K562 (cell line): ENCODE results near the gene IL1RL1. TPM values are rescaled to one million over a fixed set of nuclear protein-coding genes. Genes with fewer than 3 reads are reported as not detected.

Experiments
- ASH1L ChIP-seq: fragments of 450-650 bp; IDR thresholded peaks from 2 replicates; pipeline ENCODE4 v1.6.1; 2018; ENCODE audit warnings: borderline replicate concordance, mild to moderate bottlenecking, low read depth; ENCODE audit not compliant: partially characterized antibody
- ATF4 ChIP-seq: fragments of 450-650 bp; formaldehyde crosslinking; IDR thresholded peaks from 2 replicates; pipeline ENCODE4 v1.4.0; 2022; ENCODE audit warnings: mild to moderate bottlenecking, moderate library complexity
- BCL6 ChIP-seq: fragments of 250-450 bp; sonication (Bioruptor Pico); IDR thresholded peaks from 2 replicates; pipeline ENCODE4 v1.4.0; 2020
- CBX1 ChIP-seq: sonication (generic); IDR thresholded peaks from 2 replicates; pipeline ENCODE4 v1.6.1; 2016; ENCODE audit warnings: antibody characterized with exemption, low read depth, mild to moderate bottlenecking
- E2F3 ChIP-seq: fragments of 250-450 bp; sonication (Bioruptor Pico); IDR thresholded peaks from 2 replicates; pipeline ENCODE4 v1.4.0; 2020; ENCODE audit warnings: mild to moderate bottlenecking
- E2F8 ChIP-seq: fragments of 450-650 bp; IDR thresholded peaks from 2 replicates; pipeline ENCODE4 v1.7.1; 2018; ENCODE audit warnings: mild to moderate bottlenecking, low read depth; ENCODE audit not compliant: partially characterized antibody
- ELF4 ChIP-seq: fragments of 450-650 bp; formaldehyde crosslinking; IDR thresholded peaks from 2 replicates; pipeline ENCODE4 v1.4.0; 2022; ENCODE audit warnings: missing genetic modification characterization
- EWSR1 ChIP-seq: fragments of 450-650 bp; IDR thresholded peaks from 2 replicates; pipeline ENCODE4 v1.6.1; 2018; ENCODE audit warnings: borderline replicate concordance, mild to moderate bottlenecking, low read depth, moderate library complexity; ENCODE audit not compliant: partially characterized antibody
- FOXJ2 ChIP-seq: fragments of 200-800 bp; sonication (Bioruptor generic); IDR thresholded peaks from 2 replicates; pipeline ENCODE4 v1.6.1; 2016; ENCODE audit warnings: missing genetic modification characterization, missing compliant biosample characterization
- GMEB1 ChIP-seq: fragments of 250-450 bp; sonication (Bioruptor Pico); IDR thresholded peaks from 2 replicates; pipeline ENCODE4 v1.4.0; 2020; ENCODE audit warnings: mild to moderate bottlenecking
- GTF2F1 ChIP-seq: IDR thresholded peaks from 2 replicates; pipeline ENCODE4 v1.6.1; 2011; ENCODE audit warnings: low read depth, low read length, improper control_type of control experiment
- MAZ ChIP-seq, 2 experiments: fragments of 450-650 bp in 1 of 2; sonication (generic) in 1 of 2; formaldehyde crosslinking; IDR thresholded peaks in 1 of 2; conservative IDR thresholded peaks in 1 of 2; 2 replicates each; pipeline versions ENCODE4 v1.4.0 to v1.5.0; 2020; ENCODE audit warnings: mild to moderate bottlenecking in 1 of 2, missing genetic modification reagents in 1 of 2
- MYC ChIP-seq, 2 experiments: fragments of 250-450 bp in 1 of 2; sonication (Bioruptor Pico) in 1 of 2; IDR thresholded peaks; 2 replicates each; pipeline versions ENCODE4 v1.5.1 to v1.6.1; 2012 to 2021; ENCODE audit warnings: low read depth in 2 of 2, borderline replicate concordance in 1 of 2, improper control_type of control experiment in 1 of 2, low read length in 1 of 2, mild to moderate bottlenecking in 1 of 2, moderate library complexity in 1 of 2
- NFE2L1 ChIP-seq: fragments of 450-650 bp; IDR thresholded peaks from 2 replicates; pipeline ENCODE4 v1.6.1; 2016; ENCODE audit warnings: missing genetic modification characterization, low read depth, mild to moderate bottlenecking, missing compliant biosample characterization, moderate library complexity, borderline replicate concordance
- TEAD1 ChIP-seq, 2 experiments: fragments of 450-650 bp in 1 of 2; sonication (generic) in 1 of 2; formaldehyde crosslinking; IDR thresholded peaks; 2 replicates each; pipeline versions ENCODE4 v1.4.0 to v1.8.0; 2020 to 2022; ENCODE audit warnings: mild to moderate bottlenecking in 2 of 2, missing genetic modification reagents in 1 of 2
- USF2 ChIP-seq: sonication (generic); formaldehyde crosslinking; IDR thresholded peaks from 2 replicates; pipeline ENCODE4 v1.5.0; 2020; ENCODE audit warnings: missing genetic modification reagents
- ZKSCAN8 ChIP-seq: fragments of 200-800 bp; sonication (Bioruptor generic); IDR thresholded peaks from 2 replicates; pipeline ENCODE4 v1.6.1; 2016; ENCODE audit warnings: missing genetic modification characterization, missing compliant biosample characterization
- ZNF197 ChIP-seq: fragments of 200-800 bp; sonication (Bioruptor generic); IDR thresholded peaks from 2 replicates; pipeline ENCODE4 v1.6.1; 2016; ENCODE audit warnings: low read depth, missing genetic modification characterization, missing compliant biosample characterization
- ZNF785 ChIP-seq: fragments of 250-450 bp; sonication (Bioruptor Pico); IDR thresholded peaks from 2 replicates; pipeline ENCODE4 v1.4.0; 2020; ENCODE audit warnings: mild to moderate bottlenecking
- polyA plus RNA-seq, 8 experiments: library from polyadenylated mRNA; depleted of rRNA in 4 of 8; stranded (reverse) in 5 of 8; unstranded in 3 of 8; fragments of >200 nt; fragmentation: Nextera tagmentation in 2 of 8; fragmentation: Illumina TruSeq in 1 of 8; extraction: Ambion mirVana in 2 of 8; extraction: Trizol in 1 of 8; gene quantifications; 2 replicates each; pipeline versions ENCODE4 v1.2.1 to v1.2.3, GENCODE V29; 2011 to 2014; ENCODE audit warnings: inconsistent platforms in 1 of 8, missing spikeins in 1 of 8
- total RNA-seq, 7 experiments: library from RNA; depleted of rRNA in 6 of 7; stranded (reverse); fragments of >200 nt in 6 of 7; fragmentation: Illumina TruSeq in 2 of 7; extraction: Trizol in 2 of 7; gene quantifications; 2 replicates each; pipeline versions ENCODE4 v1.2.1 to v1.2.3, GENCODE V29; 2011 to 2021; ENCODE audit warnings: low replicate concordance in 1 of 7

Gene IL1RL1
- total and polyA plus RNA-seq, 9 of the 15 experiments (the other 6 are each of a cell fraction or from before 2014, with no cell fraction given) = 0.06 to 3.3 (median 0.59) TPM

- peak; percentile 37 for TF ChIP-seq E2F8
- TF ChIP-seq ZNF785 (CRISPR knock-in tag) = no peak
- 0 out of 2 replicates have a peak, but pooled peaks have one; percentile 48 for TF ChIP-seq ELF4 (CRISPR knock-in tag)
- TF ChIP-seq BCL6 = no peak
- TF ChIP-seq ASH1L = no peak
- TF ChIP-seq NFE2L1 = no peak
- peak; percentile 35; the same call in 1 of the 2 replicates for TF ChIP-seq ATF4 (CRISPR knock-in tag)
- peak; percentile 83 for TF ChIP-seq ZKSCAN8 (CRISPR knock-in tag)
- TF ChIP-seq ZNF197 (CRISPR knock-in tag) = 0 out of 2 replicates have a peak, but pooled peaks have one; percentile 50
- peak in 1 of 2 experiments; percentile 79; a peak in 1 of 4 replicates for TF ChIP-seq TEAD1 (CRISPR knock-in tag; IDR thresholded peaks at IDR 0.05)
- TF ChIP-seq MYC (IDR thresholded peaks at IDR 0.05; ENCODE audit: low read depth, low read length) = peak; percentile 43; the same call in 1 of the 2 replicates
- TF ChIP-seq MYC (CRISPR knock-in tag; IDR thresholded peaks at IDR 0.05; ENCODE audit: borderline replicate concordance, low read depth) = no peak
- TF ChIP-seq MAZ (CRISPR knock-in tag; conservative IDR thresholded peaks at IDR 0.05 in 1 of 2, IDR thresholded peaks at IDR 0.05 in 1 of 2) = peak; percentile 84 to 89
- no peak for TF ChIP-seq USF2
- TF ChIP-seq GTF2F1 = no peak
- TF ChIP-seq EWSR1 = no peak
- TF ChIP-seq E2F3 (CRISPR knock-in tag) = no peak
- no peak for TF ChIP-seq FOXJ2 (tag)
- TF ChIP-seq GMEB1 (CRISPR knock-in tag) = peak; percentile 50
- TF ChIP-seq CBX1 = peak; percentile 76; the same call in 1 of the 2 replicates
Observed at GRCh38 chr2:102335871-102336366, 24.6 kb downstream of the IL1RL1 start (continued).
